Ovary (tissue), 3 donors: ENCODE measurements around the gene TRAM2.

ENCODE experiments used
- CTCF ChIP-seq, 3 donors: fragments of 450-650 bp in 2 of 3; fragments of 200-600 bp in 1 of 3; IDR thresholded peaks; one replicate each; pipeline versions ENCODE4 v1.5.1 to v1.8.0; 2016 to 2022; ENCODE audit warnings: antibody characterized with exemption in 3 of 3, mild to moderate bottlenecking in 1 of 3
- POLR2A ChIP-seq: fragments of 450-650 bp; IDR thresholded peaks from one replicate; pipeline ENCODE4 v1.6.1; 2017; ENCODE audit warnings: antibody characterized with exemption, mild to moderate bottlenecking, moderate library complexity
- donor health status: DM: no; HTN: no; CAD: no.

- TF ChIP-seq POLR2A (no peak), CTCF (IDR thresholded peaks at IDR 0.05) (no peak)
These were observed 12.0 kb downstream of the TRAM2 start for GRCh38 chr6:52564856-52565255.
